Small intestine (tissue), 7 donors: Measurements from ENCODE around the gene TMEM143. TPM values are rescaled to one million over a fixed set of nuclear protein-coding genes. Genes with fewer than 3 reads are reported as not detected.
A peak's percentile ranks its signal among the peaks of the same experiment; 100 is the strongest.

Experiments
- DNase-seq, 2 donors: peaks; one replicate each; pipeline versions ENCODE4 v3.0.0 to v3.0.0-alpha.2; 2013
- FAIRE-seq: peaks from 2 replicates; lab custom pipeline; 2012; peaks lifted over from hg19 to GRCh38; lab: Jason Lieb, UNC
- H3K27ac ChIP-seq, 3 donors: one replicate each; pipeline ENCODE4 v1.5.1; 2013; ENCODE audit warnings: low read length in 2 of 3, mild to moderate bottlenecking in 2 of 3, control low read depth in 1 of 3, inconsistent platforms in 1 of 3, low read depth in 1 of 3, moderate library complexity in 1 of 3
- H3K27me3 ChIP-seq, 3 donors: one replicate each; pipeline ENCODE4 v1.6.1; 2013; ENCODE audit warnings: low read length in 3 of 3, inconsistent platforms in 1 of 3; ENCODE audit not compliant: control insufficient read depth in 3 of 3, insufficient read depth in 3 of 3
- H3K36me3 ChIP-seq, 3 donors: one replicate each; pipeline ENCODE4 v1.6.1; 2013; ENCODE audit warnings: low read length in 3 of 3, inconsistent platforms in 1 of 3, low read depth in 1 of 3, mild to moderate bottlenecking in 1 of 3, moderate library complexity in 1 of 3; ENCODE audit not compliant: control insufficient read depth in 3 of 3, insufficient read depth in 2 of 3
- H3K4me1 ChIP-seq, 3 donors: one replicate each; pipeline ENCODE4 v1.6.1; 2013; ENCODE audit warnings: low read length in 2 of 3, inconsistent platforms in 1 of 3, low read depth in 1 of 3, mild to moderate bottlenecking in 1 of 3, moderate library complexity in 1 of 3; ENCODE audit not compliant: control insufficient read depth in 3 of 3, insufficient read depth in 2 of 3
- H3K4me3 ChIP-seq, 3 donors: one replicate each; pipeline ENCODE4 v1.5.1; 2013; ENCODE audit warnings: low read length in 3 of 3, control low read depth in 1 of 3, inconsistent platforms in 1 of 3, low read depth in 1 of 3, mild to moderate bottlenecking in 1 of 3, moderate library complexity in 1 of 3
- H3K9me3 ChIP-seq, 2 donors: one replicate each; pipeline ENCODE4 v1.6.1; 2013; ENCODE audit warnings: low read depth in 1 of 2, low read length in 1 of 2; ENCODE audit not compliant: control insufficient read depth in 2 of 2, insufficient read depth in 1 of 2
- WGBS, 3 donors: extraction: QIAGEN DNeasy Blood & Tissue Kit; methylation state at CpG; one replicate each; pipeline ENCODE4 v1.1.7; 2013; 5-methylcytosine and 5-hydroxymethylcytosine counted together
- polyA plus RNA-seq, 4 donors: library from polyadenylated mRNA; stranded (reverse) in 3 of 4; unstranded in 1 of 4; fragments of 200-250 nt in 3 of 4; fragments of 120-200 nt in 1 of 4; gene quantifications; one replicate each; pipeline versions ENCODE4 v1.2.1 to v1.2.3, GENCODE V29; 2013
- donor health status: healthy with polysubstance abuse.
- donor health status: control.
- donor health status: control.
- donor health status: Bipolar disorder and iron deficiency.
- donor health status: healthy.

TMEM143 gene
- polyA plus RNA-seq, 4 donors: 5.9 to 13.2 (median 10.6) TPM

DNA sequence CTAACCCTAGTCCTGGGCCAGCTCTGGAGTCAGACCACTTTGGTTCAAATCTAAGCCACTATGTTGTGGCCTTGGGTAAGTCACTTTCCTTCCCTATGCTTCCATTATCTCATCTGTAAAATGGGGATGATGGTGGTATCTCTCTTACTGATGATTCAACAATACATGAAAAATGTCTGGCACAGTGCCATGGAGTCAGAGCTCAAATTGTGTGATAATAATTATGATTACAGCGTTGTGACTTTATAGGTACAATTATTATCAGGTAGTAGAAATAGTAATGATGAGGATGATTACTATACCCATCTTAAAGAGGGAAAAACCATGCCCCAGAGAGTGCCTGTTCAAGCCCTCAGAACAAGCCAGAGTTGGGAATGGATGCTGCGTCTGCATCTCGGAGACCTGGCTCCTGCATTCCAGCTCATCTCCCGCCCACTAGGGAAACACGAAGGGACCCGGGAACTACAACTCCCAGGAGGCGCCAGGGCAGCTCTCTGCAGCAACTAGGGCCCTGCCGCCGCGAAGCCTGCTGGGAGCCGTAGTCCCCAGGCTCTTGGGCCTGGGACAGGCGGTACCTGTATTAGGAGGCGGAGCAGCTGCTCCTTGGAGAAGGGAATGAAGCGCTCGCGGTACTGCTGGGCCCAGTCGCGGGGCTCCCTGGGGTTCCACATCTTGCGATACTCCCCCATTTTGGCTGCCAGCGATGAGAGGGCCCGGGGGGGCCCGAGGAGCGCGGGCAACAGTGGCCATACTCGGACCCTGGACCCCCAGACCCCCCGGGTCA is 832 bp downstream of the TMEM143 start:
- Histone ChIP-seq H3K36me3 (peaks cover 0 to 8% (median 0%) of the 10 kb centered on the region in 3 donors), H3K4me1 (peaks cover 3 to 18% (median 4%) of the 10 kb centered on the region in 3 donors), H3K27ac (peak overlapping the region; percentile 81 to 94 (median 89)), H3K4me3 (peak overlapping the region; percentile 44 to 67 (median 47)), H3K9me3 (no peaks in the 10 kb centered on the region), H3K27me3 (no peaks in the 10 kb centered on the region)
- DNase-seq (peak; percentile 96 to 97), FAIRE-seq (no peak)
- WGBS, 3 donors: 2 to 3% (median 2%) methylated on average over 25 to 26 of the region's 26 CpGs

DNA sequence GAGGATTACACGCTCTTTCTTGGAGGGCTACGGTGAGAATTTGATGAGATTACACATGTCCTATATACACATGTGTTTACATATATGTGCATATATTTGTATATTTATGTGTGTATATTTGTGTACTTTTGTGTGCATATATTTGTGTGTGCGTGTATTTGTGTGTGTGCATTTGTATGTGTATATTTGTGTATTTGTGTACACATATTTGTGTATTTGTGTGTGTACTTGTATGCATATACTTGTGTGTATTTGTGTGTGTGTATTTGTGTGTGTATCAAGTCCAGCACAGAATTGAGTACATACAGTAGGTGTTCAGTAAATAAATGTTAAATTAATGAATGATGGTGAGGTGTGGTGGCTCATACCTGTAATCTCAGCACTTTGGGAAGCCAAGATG is 1.8 kb downstream of the TMEM143 start:
- no peak for FAIRE-seq

DNA sequence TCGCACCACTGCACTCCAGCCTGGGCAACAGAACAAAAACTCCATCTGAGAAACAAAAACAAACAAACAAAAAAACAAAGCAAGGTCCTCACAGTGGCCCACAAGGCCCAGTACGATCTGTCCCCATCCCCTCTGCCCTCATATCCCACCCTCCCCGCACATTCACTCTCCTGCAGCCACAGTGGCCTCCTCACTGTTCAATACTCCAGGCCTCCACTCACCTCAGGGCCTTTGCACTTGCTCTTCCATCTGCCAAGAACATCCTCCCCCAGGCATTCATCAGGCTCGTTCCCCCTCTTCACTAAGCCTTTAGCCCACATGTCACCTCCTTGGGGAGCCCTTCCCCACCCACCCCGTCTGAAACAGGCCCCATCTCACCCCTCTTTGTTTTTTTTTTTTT is 4.6 kb downstream of the TMEM143 start:
- 91 to 98% (median 93%) methylated on average over 5 of the region's 5 CpGs for WGBS, 3 donors
- DNase-seq (no peak), FAIRE-seq (no peak)
- no peaks in the 10 kb centered on the region for H3K27me3 ChIP-seq
- no peak overlapping the region for H3K27ac ChIP-seq
- H3K9me3 ChIP-seq: no peaks in the 10 kb centered on the region
- H3K4me1 ChIP-seq: peaks cover 0 to 6% (median 0%) of the 10 kb centered on the region in 3 donors
- peaks cover 0 to 12% (median 0%) of the 10 kb centered on the region in 3 donors for H3K36me3 ChIP-seq
- no peak overlapping the region for H3K4me3 ChIP-seq

More for the DNA sequence above, 1.8 kb downstream of the TMEM143 start:
- H3K27me3 ChIP-seq: no peaks in the 10 kb centered on the region
- peaks cover 0 to 13% (median 0%) of the 10 kb centered on the region in 3 donors for H3K4me1 ChIP-seq
- 95 to 98% (median 97%) methylated on average over 3 of the region's 3 CpGs for WGBS, 3 donors
- peaks cover 0 to 8% (median 0%) of the 10 kb centered on the region in 3 donors for H3K36me3 ChIP-seq
- no peak for DNase-seq
- no peaks in the 10 kb centered on the region for H3K9me3 ChIP-seq
- H3K27ac ChIP-seq: no peak overlapping the region
- H3K4me3 ChIP-seq: no peak overlapping the region

DNA sequence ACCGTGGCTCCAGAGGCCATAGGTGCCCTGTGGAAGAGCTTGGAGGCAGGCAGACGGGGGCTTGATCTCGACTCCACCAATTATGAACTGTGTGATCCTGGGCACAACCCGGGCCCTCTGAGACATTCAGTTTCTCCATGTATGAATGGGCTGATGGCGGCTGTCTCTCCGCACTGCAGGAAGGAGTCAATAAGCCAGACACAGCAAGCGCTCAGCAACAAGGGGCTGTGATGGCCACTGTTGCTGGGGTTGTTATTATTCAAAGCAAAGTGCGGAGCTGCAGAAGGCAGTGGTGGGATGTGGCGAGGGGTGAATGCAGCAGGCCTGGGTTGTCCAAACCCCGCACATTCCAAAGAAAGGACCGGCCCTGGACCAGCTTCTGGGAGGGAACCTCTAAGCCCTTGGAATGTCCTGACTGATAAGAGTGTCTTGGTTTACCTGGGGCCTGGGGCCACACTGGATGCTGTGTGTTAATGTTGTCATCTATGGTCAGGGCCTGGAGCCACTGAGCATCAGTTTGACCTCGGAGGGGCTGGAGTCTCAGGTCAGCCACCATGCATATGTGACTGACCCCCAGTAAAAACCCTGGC is 8.3 kb downstream of the TMEM143 start:
- Histone ChIP-seq H3K27ac (no peak overlapping the region), H3K36me3 (peaks cover 0 to 12% (median 0%) of the 10 kb centered on the region in 3 donors), H3K4me3 (no peak overlapping the region), H3K4me1 (no peaks in the 10 kb centered on the region), H3K27me3 (no peaks in the 10 kb centered on the region), H3K9me3 (peaks cover 0 to 2% of the 10 kb centered on the region in 2 donors)
- 88 to 91% (median 91%) methylated on average over 12 of the region's 12 CpGs for WGBS, 3 donors
- DNase-seq: no peak
- no peak for FAIRE-seq

DNA sequence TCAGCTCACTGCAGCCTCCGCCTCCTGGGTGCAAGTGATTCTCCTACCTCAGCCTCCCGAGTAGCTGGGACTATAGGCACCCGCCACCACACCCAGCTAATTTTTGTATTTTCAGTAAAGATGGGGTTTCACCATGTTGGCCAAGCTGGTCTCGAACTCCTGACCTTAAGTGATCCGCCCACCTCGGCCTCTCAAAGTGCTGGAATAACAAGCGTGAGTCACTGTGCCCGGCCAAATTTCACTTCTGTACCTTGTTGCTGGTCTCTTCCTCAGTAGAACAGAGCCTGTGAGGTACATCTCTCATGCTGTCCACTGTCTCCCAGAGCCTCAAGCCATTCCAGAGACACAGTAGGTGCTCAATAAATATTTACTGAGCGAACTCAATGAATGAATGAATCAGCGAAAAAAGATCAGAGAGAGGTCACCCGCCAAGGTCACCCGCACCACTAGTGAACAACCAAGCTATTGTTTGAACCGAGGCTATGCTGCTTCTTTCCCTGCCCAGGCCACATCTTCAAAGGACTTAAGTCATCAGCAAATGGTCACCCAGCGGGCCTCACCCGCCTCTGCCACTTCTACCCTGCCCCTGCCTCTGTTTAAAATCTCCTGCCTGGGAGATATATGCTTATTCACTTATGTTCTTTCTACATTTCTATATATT is 9.3 kb downstream of the TMEM143 start:
- no peaks in the 10 kb centered on the region for H3K4me1 ChIP-seq
- H3K36me3 ChIP-seq: peaks cover 0 to 7% (median 0%) of the 10 kb centered on the region in 3 donors
- peaks cover 0 to 2% of the 10 kb centered on the region in 2 donors for H3K9me3 ChIP-seq
- 83 to 89% (median 86%) methylated on average over 15 of the region's 15 CpGs for WGBS, 3 donors
- no peak overlapping the region for H3K27ac ChIP-seq
- no peaks in the 10 kb centered on the region for H3K27me3 ChIP-seq
- no peak overlapping the region for H3K4me3 ChIP-seq
- DNase-seq (no peak), FAIRE-seq (no peak)

DNA sequence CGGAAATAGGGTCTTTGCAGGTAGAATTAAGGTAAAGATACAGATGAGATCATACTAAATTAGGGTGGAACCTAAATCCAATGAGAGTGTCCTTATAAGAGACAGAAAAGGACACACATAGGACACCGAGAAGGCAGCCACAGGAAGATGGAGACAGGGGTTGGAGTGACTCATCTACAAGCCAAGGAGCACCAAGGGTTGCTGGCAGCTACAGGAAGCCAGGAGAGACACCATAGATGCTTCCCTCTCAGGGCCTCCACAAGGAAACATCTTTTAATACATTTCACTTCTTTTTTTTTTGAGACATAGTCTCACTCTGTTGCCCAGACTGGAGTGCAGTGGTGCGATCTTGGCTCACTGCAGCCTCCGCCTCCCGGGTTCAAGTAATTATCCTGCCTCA is 10.1 kb downstream of the TMEM143 start:
- 89 to 91% (median 90%) methylated on average over 5 of the region's 5 CpGs for WGBS, 3 donors
- peaks cover 0 to 2% of the 10 kb centered on the region in 2 donors for H3K9me3 ChIP-seq
- FAIRE-seq: no peak
- H3K27me3 ChIP-seq: no peaks in the 10 kb centered on the region
- H3K27ac ChIP-seq: no peak overlapping the region
- no peaks in the 10 kb centered on the region for H3K4me1 ChIP-seq
- DNase-seq: no peak
- H3K36me3 ChIP-seq: peaks cover 0 to 3% (median 0%) of the 10 kb centered on the region in 3 donors
- H3K4me3 ChIP-seq: no peak overlapping the region

DNA sequence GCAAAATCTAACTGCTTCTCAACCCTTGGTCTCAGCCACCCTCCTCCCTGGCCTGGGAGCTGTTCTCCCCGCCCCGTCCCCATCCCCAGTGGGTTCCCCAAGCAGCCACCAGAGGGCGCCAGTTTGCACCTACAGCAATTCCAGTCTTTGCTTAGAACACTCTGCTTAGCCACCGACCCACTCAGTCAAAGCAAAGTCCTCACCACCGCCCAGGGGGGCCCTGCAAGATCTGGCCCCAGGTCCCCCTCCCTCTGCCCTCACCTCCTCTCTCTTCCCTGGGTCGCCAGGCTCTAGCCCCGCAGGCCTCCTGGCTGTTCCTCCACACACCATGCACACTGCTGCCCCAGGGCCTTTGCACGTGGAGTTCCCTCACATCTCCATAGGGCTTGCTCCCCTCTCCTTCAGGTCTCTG is 12.4 kb downstream of the TMEM143 start:
- H3K27me3 ChIP-seq: no peaks in the 10 kb centered on the region
- H3K36me3 ChIP-seq: peaks cover 0 to 3% (median 0%) of the 10 kb centered on the region in 3 donors
- H3K27ac ChIP-seq: no peak overlapping the region
- 30 to 41% (median 36%) methylated on average over 7 to 8 of the region's 8 CpGs for WGBS, 3 donors
- peaks cover 0 to 2% of the 10 kb centered on the region in 2 donors for H3K9me3 ChIP-seq
- FAIRE-seq (no peak), DNase-seq (peak; percentile 76 to 83)
- H3K4me1 ChIP-seq: no peaks in the 10 kb centered on the region
- H3K4me3 ChIP-seq: no peak overlapping the region

DNA sequence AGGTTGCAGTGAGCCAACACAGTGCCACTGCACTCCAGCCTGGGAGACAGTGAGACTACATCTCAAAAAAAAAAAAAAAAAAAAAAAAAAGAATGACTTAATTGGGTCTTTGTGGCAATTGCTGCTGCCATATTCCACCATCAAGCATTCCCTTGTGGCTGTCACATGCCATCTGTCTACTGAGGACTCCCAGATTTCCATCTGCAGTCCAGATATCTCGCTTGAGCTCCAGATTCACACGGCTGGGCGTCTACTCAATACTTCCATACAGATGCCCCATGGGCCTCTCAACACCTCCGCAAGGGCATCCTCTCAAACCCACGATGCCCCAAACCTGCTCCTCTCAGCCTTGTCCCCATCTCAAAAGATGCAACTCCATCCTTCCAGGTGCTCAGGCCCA is 12.9 kb downstream of the TMEM143 start:
- no peak overlapping the region for H3K27ac ChIP-seq
- H3K27me3 ChIP-seq: no peaks in the 10 kb centered on the region
- no peak overlapping the region for H3K4me3 ChIP-seq
- peaks cover 0 to 2% of the 10 kb centered on the region in 2 donors for H3K9me3 ChIP-seq
- FAIRE-seq: no peak
- no peak for DNase-seq
- WGBS, 3 donors: 89 to 93% (median 91%) methylated on average over 5 of the region's 5 CpGs
- no peaks in the 10 kb centered on the region for H3K4me1 ChIP-seq
- peaks cover 0 to 3% (median 0%) of the 10 kb centered on the region in 3 donors for H3K36me3 ChIP-seq
